GM21390 (cell line): Measurements from ENCODE around the gene PPM1H.
"Not testable (repeated sequence)": the region's sequence is repeated elsewhere in the genome, so short reads cannot be mapped to it uniquely, and the experiment has no call there.

Experiments
- ATAC-seq: cut with Tn5 transposase; IDR thresholded peaks from one replicate; pipeline ENCODE4 v1.9.1; 2021; ENCODE audit not compliant: unreplicated experiment

The PPM1H gene

GRCh38 chr12:62911286-62911685 lies 23.7 kb downstream of the PPM1H start:
- no peak for ATAC-seq

GRCh38 chr12:62910549-62911169 lies 24.3 kb downstream of the PPM1H start:
- no peak for ATAC-seq

GRCh38 chr12:62909340-62909739 lies 25.6 kb downstream of the PPM1H start:
- ATAC-seq = no peak

DNA sequence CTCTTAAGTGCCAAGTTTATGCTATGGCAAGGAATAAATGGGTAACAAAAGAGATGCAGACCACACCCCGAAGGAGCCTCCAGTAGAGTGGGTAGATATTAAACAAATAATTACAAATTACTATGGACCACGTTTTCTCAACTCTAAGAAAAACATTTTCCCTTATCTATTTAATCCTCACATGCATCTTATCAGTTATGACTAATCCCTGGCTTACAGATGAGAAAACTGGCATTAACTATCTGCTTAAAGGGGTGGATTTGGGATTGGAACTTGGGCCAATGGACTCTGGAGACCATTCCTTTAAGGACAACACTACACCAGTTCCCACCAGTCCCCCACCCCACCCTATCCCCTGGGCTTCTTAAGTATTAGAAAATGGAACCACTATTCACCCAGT lies 26.3 kb downstream of the PPM1H start:
- ATAC-seq = no peak

DNA sequence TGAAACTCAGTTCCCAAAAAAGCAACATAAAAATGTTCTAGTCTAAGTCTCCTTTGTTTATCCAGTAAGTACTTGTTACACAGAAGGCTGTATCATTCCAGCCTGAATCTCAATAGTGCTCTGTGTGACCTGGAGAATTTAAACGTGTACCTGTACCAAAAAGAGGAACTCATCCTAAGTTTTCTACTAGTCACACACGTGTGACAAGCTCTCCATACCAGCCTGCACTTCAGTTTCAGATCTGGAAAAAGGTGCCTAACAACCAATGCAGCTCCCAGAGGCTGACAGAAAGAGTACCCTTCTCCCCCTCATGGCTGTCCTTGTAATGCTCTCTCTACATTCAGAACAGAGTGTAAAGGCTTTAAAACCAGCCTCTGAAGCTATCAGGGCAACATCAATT lies 27.4 kb downstream of the PPM1H start:
- ATAC-seq = no peak

- no peak for ATAC-seq
Measured at GRCh38 chr12:62907078-62907477, 27.9 kb downstream of the PPM1H start.

GRCh38 chr12:62903151-62903550 lies 31.8 kb downstream of the PPM1H start:
- no peak for ATAC-seq

- no peak for ATAC-seq
Measured at GRCh38 chr12:62900686-62901272, 34.2 kb downstream of the PPM1H start.

DNA sequence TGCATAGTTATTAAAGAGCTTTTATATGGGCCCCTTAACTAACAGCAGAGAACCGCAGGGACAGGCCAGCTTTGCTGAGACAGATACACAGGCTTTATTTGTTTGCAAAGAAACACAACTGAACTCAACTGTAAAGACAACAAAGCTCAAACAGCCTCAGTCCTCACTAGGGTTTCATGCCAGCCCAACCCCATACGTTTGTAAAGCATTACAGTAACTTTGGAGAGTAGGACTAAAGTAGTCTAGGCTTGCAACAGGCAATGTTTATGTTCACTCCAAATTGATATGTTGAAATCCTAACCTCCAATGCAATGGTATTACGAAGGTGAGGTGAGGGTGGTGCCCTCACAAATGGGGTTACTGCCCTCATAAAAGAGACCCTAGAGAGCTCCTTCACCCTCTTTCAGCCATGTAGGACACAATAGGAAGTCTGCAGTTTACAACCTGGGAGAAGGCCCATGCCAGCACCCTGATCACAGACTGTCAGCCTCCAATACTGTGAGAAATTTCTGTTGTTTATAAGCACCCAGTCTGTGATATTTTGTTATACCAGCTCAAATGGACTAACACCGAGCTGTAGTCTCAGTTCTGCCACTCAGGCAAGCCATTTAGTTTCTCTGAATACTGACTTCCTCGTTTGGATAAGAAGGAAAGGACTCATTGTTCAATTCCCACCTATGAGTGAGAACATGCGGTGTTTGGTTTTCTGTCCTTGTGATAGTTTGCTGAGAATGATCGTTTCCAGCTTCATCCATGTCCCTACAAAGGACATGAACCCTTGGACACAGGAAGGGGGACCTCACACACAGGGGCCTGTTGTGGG lies 35.2 kb downstream of the PPM1H start:
- no peak for ATAC-seq

DNA sequence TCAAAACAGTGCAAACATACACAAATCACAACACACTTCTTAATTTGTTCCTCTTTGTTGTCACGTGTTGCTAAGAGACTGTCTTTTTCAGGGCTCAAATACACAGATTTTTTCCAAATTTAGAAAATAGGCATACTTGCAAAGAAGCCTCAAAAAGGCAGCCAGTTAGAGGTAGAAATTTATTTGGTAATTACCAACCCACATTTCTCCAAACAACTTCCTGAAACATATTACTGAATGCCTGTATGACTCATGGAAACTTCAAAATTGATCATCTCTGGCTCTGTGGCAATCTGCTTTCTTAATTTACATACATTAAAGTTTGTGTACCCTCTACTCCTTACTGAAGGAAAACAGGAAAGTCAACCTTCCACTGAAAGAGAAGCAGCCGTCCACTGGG lies 36.4 kb downstream of the PPM1H start:
- no peak for ATAC-seq

DNA sequence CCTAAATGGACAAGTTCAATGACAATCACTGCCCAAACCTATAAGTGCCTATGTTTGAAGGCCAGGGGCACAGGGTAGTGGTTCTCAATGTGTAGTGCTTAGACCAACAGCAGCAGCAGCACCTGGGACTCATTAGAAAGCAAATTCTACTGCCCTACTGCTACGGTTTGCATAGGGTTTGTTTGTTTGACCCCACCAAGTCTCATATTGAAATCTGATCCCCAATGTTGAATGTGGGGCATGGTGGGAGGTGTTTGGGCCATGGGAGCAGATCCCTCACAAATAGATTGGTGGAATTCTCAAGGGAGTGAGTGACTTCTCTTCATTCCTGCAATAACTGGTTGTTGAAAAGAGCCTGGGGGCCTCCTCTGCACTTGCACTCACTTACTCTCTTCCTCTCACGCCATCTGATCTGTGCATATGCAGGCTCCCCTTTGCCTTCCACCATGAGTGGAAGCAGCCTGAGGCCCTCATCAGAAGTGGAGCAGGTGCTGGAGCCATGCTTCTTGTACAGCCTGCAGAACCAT lies 39.5 kb downstream of the PPM1H start:
- ATAC-seq = no peak

DNA sequence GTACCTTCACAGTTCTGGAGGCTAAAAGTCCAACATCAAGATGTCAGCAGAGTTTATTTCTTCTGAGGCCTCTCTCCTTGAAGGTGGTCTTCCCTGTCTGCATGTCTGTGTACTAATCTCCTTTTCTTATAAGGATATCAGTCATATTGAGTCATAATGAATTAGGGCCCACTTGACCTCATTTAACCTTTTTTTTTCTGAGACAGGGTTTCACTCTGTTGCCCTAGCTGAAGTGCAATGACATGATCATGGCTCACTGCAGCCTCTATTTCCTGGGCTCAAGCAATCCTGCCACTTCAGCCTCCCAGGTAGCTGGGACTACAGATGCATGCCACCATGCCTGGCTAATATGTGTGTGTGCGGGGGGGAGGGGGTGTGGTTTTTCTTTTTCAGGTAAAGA lies 41.7 kb downstream of the PPM1H start:
- ATAC-seq = no peak

GRCh38 chr12:62891805-62892549 lies 43.0 kb downstream of the PPM1H start:
- no peak for ATAC-seq

DNA sequence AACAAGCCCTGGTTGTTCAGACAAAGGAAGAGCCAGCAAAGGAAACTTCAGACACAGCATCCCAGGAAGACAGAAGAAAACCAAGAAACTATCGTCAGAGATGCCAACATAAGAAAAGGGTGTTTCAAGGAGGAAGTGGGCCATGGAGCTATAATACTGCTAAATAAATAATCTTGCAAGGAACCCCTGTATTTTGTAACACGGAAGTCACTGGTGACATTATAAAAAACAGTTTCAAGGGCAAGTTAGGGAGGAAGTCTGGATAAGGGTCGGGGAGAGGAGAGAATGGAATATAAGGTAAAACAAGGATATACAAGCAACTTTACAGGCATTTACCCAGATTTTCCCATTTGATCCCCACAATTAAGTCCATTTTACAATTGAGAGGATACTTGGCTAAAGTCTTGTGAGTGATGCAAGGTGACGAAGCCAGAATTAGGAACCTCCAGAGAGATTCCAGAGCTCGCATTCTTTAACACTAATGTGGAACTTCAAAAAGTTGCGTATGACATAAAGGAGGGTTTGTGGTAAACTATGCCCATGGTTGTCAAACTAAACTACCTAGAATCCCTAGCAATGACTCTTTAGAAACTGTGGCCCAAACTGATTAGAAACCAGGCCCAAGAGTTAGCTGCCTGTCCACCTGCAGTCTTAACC lies 46.4 kb downstream of the PPM1H start:
- no peak for ATAC-seq

GRCh38 chr12:62886796-62887195 lies 48.2 kb downstream of the PPM1H start:
- ATAC-seq = no peak

GRCh38 chr12:62885242-62885641 lies 49.7 kb downstream of the PPM1H start:
- ATAC-seq = no peak

DNA sequence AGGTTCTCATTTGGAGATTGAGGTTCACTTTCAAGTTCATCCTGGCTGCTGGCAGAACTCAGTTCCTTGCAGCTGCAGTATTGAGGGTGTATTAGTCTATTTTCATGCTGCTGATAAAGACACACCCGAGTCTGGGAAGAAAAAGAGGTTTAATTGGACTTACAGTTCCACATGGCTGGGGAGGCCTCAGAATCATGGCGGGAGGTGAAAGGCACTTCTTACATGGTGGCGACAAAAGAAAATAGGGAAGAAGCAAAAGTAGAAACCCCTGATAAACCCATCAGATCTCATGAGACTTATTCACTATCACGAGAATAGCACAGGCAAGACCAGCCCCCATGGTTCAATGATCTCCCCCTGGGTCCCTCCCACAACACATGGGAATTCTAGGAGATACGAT lies 50.1 kb downstream of the PPM1H start:
- ATAC-seq = not testable (repeated sequence)

GRCh38 chr12:62882696-62883095 lies 52.3 kb downstream of the PPM1H start:
- ATAC-seq = peak; percentile 52

DNA sequence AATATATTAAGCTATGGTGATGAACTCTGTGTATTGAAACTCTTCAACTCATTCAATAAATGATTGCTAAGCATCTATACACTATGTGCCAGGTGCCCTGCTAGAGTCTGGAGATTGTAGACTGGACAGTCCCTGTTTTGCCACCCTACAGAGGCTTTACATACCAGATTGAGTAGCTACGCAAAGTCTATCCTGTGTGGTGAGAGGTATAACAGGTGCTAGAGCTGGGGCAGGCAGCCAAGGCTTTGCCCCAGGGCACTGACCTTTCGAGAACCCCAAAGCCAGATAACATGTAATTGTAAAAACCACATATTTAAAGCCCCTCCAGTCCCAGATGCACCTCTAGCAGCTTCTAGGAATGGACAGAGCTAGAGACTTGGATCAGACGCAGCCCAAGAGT lies 52.8 kb downstream of the PPM1H start:
- no peak for ATAC-seq

DNA sequence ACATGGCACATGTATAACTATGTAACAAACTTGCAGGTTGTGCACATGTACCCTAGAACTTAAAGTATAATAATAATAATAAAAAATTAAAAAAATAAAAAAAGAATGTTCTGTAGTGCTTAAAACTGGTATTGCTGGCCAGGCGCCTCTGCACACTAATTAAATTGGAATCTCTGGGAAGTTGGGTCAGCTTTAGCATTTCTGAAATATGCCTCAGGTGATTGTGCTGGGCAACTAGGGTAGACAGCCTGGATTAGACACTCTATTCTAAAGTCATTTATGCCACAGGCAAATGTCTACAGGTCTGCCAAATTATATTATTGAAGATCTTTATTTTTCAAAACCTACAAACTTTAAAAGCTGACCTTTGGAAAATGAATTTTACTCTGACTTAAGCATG lies 55.3 kb downstream of the PPM1H start:
- no peak for ATAC-seq

- ATAC-seq = not testable (repeated sequence)
Measured at GRCh38 chr12:62879228-62879627, 55.7 kb downstream of the PPM1H start.
